OCI-LY3 (cell line): ENCODE data around the gene MYOD1.

Source experiments
- CTCF ChIP-seq: fragments of 200-600, 300-600 bp; sonication (generic); IDR thresholded peaks from 2 replicates; pipeline ENCODE4 v1.5.1; 2014; ENCODE audit warnings: antibody characterized with exemption, low read length, low read depth
- EZH2phosphoT487 ChIP-seq: fragments of 200-600 bp; shearing (Covaris generic); IDR thresholded peaks from 2 replicates; pipeline ENCODE4 v1.6.1; 2018; ENCODE audit warnings: antibody characterized with exemption, mixed run types, low read depth

- TF ChIP-seq EZH2phosphoT487 (no peak), CTCF (no peak)
Observed at GRCh38 chr11:17767914-17768313, 48.5 kb downstream of the MYOD1 start.
